Measurements from ENCODE around the gene DAPK2. TPM values are rescaled to one million over a fixed set of nuclear protein-coding genes. Genes with fewer than 3 reads are reported as not detected.

Gene DAPK2
- total RNA-seq: 10 to 100 TPM; 28.8 to 57.6 TPM

DNA sequence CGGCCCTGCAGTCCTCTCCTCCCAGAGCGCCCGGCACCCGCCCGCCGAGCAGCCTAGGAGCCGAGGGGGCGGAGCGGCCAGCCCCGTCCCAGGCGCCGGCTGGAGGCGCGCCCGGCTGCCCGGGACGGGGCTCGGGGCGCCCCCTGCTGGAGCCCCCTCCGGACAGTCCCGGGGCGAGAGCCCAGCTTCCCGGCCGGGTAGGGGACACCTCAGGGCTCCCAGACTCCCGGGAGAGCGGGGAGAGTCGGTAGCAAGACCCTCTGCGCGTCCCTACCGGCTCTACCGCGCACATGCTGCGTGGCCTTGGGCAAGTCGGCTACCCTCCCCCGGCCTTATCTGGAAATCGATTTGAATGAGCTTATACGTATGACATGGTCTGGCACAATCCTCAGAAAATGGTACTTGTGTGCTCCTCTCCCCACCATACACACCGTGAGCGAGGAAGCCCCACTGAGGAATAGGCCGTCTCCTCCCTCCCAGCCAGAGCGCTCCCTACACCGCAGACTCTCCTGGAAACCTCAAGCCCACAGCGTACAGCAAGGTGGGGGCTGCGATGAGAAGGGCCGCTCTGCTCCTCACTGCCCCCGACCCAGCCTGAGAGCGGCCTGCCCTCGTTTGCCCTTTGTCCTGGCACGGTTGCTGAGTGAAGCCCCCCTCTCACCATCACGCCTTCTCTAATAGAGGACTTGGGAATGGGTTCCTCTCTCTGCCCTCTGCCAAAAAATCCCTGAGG is at the start of gene DAPK2:
DAPK2 (minus strand) TSS at position 65 of the 733 bp plus-strand sequence. CDS start 6,224 bp downstream, outside the sequence.
- TF ChIP-seq, protein P1, sequence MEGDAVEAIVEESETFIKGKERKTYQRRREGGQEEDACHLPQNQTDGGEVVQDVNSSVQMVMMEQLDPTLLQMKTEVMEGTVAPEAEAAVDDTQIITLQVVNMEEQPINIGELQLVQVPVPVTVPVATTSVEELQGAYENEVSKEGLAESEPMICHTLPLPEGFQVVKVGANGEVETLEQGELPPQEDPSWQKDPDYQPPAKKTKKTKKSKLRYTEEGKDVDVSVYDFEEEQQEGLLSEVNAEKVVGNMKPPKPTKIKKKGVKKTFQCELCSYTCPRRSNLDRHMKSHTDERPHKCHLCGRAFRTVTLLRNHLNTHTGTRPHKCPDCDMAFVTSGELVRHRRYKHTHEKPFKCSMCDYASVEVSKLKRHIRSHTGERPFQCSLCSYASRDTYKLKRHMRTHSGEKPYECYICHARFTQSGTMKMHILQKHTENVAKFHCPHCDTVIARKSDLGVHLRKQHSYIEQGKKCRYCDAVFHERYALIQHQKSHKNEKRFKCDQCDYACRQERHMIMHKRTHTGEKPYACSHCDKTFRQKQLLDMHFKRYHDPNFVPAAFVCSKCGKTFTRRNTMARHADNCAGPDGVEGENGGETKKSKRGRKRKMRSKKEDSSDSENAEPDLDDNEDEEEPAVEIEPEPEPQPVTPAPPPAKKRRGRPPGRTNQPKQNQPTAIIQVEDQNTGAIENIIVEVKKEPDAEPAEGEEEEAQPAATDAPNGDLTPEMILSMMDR (IDR thresholded peaks at IDR 0.05): peak; percentile 84 to 89
- H3K9me3 ChIP-seq: no peaks in the 10 kb centered on the region
- H3K27ac ChIP-seq: peak within 1 kb of the TSS; percentile 87 to 91
- H3K4me1 ChIP-seq: peaks cover 0 to 40% of the 10 kb centered on the region in 2 donors
- H3K4me3 ChIP-seq: peak within 1 kb of the TSS; percentile 71 to 77
- no peaks in the 10 kb centered on the region for H3K27me3 ChIP-seq
- DNase-seq (ENCODE audit: low spot score): peak; percentile 64
- no peaks in the 10 kb centered on the region for H3K36me3 ChIP-seq

- Histone ChIP-seq H3K36me3 (no peaks in the 10 kb centered on the region), H3K4me1 (peaks cover 0 to 76% of the 10 kb centered on the region in 2 donors), H3K27ac (peak overlapping the region; percentile 74 to 93), H3K4me3 (peak overlapping the region; percentile 93 to 96), H3K27me3 (no peaks in the 10 kb centered on the region), H3K9me3 (no peaks in the 10 kb centered on the region)
- TF ChIP-seq, protein P1 (IDR thresholded peaks at IDR 0.05): no peak
- no peak for DNase-seq (ENCODE audit: low spot score)
Measured at GRCh38 chr15:64095431-64095794, 49.1 kb upstream of the DAPK2 start.

- Histone ChIP-seq H3K27me3 (no peaks in the 10 kb centered on the region), H3K4me1 (peaks cover 0 to 75% of the 10 kb centered on the region in 2 donors), H3K27ac (peak within 1 kb of the TSS; percentile 91 to 95), H3K36me3 (peaks cover 2% of the 10 kb centered on the region), H3K9me3 (no peaks in the 10 kb centered on the region), H3K4me3 (peak within 1 kb of the TSS; percentile 73 to 74)
- TF ChIP-seq, protein P1 (IDR thresholded peaks at IDR 0.05): no peak
- peak; percentile 97 for DNase-seq (ENCODE audit: low spot score)
Measured at GRCh38 chr15:64093627-64094417, 47.5 kb upstream of the DAPK2 start, which contains the start of gene CIAO2A. CIAO2A (minus strand) TSS chr15:64093838; CDS start chr15:64093768, 70 bp downstream.

DNA sequence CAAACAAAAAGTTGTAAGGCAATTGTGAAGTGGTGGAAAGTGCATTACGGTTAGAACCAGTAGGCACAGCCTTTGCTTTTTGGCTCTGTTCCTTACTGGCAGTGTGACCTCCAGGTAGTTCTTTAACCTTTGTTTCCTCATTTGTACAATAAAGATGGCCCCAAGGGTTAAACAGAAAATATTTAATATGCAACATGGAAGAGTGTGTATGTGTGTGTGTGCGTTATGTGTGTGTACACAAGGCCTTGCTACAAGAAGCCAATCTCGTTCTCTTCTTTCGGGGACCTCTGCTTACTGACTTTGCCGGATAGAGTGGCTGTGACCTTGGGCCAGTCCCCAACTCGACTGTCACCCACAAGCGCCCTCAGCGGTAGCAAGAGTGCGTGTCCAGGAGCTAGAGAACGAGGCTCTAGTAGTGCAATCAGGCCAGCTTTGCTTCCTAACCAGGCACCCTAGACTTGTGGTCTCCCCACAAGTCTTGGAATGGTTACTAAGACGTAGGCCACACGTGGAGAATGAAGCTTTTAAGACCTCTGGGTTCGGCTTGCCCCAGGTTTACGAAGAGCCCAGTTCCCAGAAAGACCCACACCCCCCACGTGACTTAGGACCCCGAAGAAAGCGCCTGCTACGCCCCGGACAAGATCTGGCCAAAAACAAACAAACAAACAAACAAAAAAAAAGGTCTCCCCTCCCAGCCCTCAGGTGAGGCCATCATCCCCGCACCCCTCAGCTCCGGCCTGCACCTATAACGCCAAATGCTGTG is 46.8 kb upstream of the DAPK2 start:
- Histone ChIP-seq H3K4me3 (peak overlapping the region; percentile 73 to 74), H3K4me1 (peaks cover 0 to 68% of the 10 kb centered on the region in 2 donors), H3K36me3 (peaks cover 10% of the 10 kb centered on the region), H3K27ac (peak overlapping the region; percentile 91 to 95), H3K27me3 (no peaks in the 10 kb centered on the region), H3K9me3 (no peaks in the 10 kb centered on the region)
- DNase-seq (ENCODE audit: low spot score): no peak
- TF ChIP-seq, protein P1 (IDR thresholded peaks at IDR 0.05): peak in 1 of 2 donors; percentile 12

- peaks cover 0 to 60% of the 10 kb centered on the region in 2 donors for H3K4me1 ChIP-seq
- DNase-seq (ENCODE audit: low spot score): no peak
- TF ChIP-seq, protein P1 (IDR thresholded peaks at IDR 0.05): peak in 1 of 2 donors; percentile 9
- H3K4me3 ChIP-seq: peak overlapping the region in 1 of 2 donors; percentile 73
- no peaks in the 10 kb centered on the region for H3K27me3 ChIP-seq
- H3K27ac ChIP-seq: peak overlapping the region; percentile 91 to 95
- peaks cover 18% of the 10 kb centered on the region for H3K36me3 ChIP-seq
- no peaks in the 10 kb centered on the region for H3K9me3 ChIP-seq
Measured at GRCh38 chr15:64092075-64092820, 46.0 kb upstream of the DAPK2 start.

All from right atrium auricular region (tissue), 2 donors.